GM12865 (cell line): ENCODE measurements around the gene RCCD1.

Experiments used
- DNase-seq: peaks from one replicate; pipeline ENCODE4 v3.0.0; 2010; ENCODE audit warnings: low read depth
- H3K4me3 ChIP-seq: 2 replicates; pipeline ENCODE4 v1.5.1; 2011; ENCODE audit warnings: mild to moderate bottlenecking, low read depth, low read length, control low read depth
- TF ChIP-seq, protein P1 (sequence below): IDR thresholded peaks from 2 replicates; pipeline ENCODE4 v1.5.1; 2011; ENCODE audit warnings: low read length, control low read depth, low read depth, inconsistent platforms; ENCODE audit not compliant: insufficient read depth; ENCODE audit errors: missing control alignments

The RCCD1 gene

DNA sequence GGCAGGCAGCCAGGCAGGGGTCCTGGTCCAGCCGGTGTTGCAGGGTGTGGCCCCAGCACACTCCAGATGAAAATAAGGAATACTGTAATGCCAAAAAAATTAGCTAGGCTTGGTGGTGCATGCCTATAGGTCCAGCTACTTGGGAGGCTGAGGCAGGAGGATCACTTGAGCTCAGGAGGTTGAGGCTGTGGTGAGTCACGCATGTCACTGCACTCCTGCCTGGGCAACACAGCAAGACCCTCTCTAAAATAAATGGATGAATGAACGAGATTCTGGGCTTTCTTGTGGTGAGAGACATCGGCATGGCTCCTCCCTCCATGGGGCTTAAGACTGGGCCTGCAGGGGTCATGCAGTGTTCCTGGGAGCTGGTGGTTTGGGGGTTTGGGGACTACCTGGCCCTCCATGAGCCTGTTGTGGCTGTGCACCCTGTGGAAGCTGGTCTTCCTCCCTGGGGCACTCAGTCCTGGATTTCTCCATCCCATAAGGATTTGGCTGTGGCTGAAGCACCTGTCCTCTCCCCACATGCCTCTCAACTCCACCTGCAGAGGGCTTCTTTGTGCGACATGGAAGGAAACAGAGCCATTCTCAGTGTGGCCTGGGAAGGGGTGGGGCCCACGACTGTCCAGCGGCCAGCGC, 7.6 kb upstream of the RCCD1 start:
- TF ChIP-seq, protein P1, sequence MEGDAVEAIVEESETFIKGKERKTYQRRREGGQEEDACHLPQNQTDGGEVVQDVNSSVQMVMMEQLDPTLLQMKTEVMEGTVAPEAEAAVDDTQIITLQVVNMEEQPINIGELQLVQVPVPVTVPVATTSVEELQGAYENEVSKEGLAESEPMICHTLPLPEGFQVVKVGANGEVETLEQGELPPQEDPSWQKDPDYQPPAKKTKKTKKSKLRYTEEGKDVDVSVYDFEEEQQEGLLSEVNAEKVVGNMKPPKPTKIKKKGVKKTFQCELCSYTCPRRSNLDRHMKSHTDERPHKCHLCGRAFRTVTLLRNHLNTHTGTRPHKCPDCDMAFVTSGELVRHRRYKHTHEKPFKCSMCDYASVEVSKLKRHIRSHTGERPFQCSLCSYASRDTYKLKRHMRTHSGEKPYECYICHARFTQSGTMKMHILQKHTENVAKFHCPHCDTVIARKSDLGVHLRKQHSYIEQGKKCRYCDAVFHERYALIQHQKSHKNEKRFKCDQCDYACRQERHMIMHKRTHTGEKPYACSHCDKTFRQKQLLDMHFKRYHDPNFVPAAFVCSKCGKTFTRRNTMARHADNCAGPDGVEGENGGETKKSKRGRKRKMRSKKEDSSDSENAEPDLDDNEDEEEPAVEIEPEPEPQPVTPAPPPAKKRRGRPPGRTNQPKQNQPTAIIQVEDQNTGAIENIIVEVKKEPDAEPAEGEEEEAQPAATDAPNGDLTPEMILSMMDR, result no peak
- DNase-seq, result no peak
- H3K4me3 ChIP-seq, result no peak overlapping the region

DNA sequence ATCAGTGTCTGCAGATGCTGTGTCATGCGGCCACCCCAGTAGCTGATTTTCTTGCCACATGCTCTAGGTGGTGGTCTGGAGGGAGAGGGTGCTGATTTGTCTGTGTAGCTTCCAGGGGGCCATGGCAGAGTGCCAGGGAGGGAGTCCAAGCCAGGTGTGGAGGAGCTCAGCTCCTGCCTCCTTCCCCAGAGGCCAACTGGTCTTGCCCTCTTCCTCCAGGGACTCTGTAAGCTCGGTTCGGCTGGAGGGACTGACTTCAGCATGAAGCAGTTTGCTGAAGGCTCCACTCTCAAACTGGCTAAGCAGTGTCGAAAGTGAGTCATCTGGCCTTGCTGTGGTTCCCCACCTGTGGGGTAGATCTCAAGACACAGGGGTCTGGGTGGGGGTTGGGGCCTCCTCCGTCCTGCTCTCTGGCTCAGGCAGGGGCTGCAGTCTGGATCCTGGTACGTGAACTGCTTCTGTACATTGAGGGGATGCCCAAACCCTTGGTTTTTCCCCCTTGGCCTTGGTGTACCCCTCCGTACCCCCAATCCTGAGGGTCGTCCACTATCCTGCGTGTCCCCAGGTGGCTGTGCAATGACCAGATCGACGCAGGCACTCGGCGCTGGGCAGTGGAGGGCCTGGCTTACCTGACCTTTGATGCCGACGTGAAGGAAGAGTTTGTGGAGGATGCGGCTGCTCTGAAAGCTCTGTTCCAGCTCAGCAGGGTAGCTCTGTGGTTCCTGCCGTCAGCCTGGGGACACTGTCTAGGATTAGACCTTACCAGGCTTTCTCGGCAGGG, 6.9 kb upstream of the RCCD1 start:
- TF ChIP-seq, protein P1, result no peak
- no peak for DNase-seq
- H3K4me3 ChIP-seq, result no peak overlapping the region

DNA sequence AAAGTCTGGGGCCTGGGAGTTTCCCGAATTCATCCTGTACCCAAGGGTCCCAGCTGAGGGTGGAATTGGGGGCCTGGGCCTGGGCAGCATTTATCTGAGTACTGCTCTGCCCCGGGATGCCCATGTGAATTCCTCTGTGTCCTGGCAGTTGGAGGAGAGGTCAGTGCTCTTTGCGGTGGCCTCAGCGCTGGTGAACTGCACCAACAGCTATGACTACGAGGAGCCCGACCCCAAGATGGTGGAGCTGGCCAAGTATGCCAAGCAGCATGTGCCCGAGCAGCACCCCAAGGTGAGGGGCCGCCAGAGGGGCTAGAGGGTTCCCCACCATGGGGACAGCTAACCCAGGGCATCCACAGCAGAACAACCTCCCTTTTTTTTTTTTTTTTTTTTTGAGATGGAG, 6.2 kb upstream of the RCCD1 start:
- TF ChIP-seq, protein P1, result no peak
- H3K4me3 ChIP-seq, result no peak overlapping the region
- no peak for DNase-seq

DNA sequence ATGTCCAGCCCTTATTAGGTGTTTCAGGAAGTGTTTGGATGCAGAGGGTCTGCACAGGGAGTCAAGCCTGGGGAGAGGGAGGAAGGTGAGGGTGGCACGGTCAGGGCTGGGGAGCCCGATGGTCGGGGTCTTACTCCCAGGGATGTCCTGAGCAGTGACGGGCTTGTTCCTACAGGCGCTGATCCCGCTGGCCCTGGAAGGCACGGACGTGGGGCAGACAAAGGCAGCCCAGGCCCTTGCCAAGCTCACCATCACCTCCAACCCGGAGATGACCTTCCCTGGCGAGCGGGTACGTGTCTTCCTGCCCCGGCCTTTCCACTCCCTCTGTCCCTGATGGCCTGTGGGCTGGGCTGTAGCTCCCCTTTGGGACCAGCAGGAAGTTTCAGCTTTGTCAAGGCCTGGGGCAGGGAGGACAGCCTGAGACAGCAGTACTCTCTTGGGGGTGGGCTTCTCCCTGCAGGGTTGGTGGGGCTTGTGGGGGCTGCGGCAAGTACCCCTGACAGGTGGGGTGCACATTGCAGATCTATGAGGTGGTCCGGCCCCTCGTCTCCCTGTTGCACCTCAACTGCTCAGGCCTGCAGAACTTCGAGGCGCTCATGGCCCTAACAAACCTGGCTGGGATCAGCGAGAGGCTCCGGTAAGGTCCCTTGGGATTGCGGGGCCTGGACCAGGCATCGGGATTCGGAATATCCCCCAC, 4.6 kb upstream of the RCCD1 start:
- no peak overlapping the region for H3K4me3 ChIP-seq
- DNase-seq, result no peak
- TF ChIP-seq, protein P1, result no peak

DNA sequence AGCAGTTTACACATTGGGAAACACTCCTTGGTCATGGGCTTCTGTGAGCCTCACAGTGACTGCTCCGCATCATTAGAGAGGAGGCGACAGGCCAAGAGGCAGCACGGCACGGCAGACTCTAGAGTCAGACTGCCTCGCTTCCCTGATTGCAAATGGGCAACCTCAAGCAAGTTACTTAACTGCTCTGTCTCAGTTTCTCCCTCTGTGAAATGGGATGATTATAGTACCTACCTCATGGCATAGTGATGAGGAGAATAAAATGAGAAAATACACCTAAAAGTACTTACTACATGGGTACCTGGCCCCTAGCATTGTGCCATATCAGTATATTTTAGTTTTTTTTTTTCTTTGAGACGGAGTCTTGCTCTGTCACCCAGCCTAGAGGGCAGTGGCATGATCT, 4.0 kb upstream of the RCCD1 start:
- no peak for DNase-seq
- no peak overlapping the region for H3K4me3 ChIP-seq
- TF ChIP-seq, protein P1, result no peak

DNA sequence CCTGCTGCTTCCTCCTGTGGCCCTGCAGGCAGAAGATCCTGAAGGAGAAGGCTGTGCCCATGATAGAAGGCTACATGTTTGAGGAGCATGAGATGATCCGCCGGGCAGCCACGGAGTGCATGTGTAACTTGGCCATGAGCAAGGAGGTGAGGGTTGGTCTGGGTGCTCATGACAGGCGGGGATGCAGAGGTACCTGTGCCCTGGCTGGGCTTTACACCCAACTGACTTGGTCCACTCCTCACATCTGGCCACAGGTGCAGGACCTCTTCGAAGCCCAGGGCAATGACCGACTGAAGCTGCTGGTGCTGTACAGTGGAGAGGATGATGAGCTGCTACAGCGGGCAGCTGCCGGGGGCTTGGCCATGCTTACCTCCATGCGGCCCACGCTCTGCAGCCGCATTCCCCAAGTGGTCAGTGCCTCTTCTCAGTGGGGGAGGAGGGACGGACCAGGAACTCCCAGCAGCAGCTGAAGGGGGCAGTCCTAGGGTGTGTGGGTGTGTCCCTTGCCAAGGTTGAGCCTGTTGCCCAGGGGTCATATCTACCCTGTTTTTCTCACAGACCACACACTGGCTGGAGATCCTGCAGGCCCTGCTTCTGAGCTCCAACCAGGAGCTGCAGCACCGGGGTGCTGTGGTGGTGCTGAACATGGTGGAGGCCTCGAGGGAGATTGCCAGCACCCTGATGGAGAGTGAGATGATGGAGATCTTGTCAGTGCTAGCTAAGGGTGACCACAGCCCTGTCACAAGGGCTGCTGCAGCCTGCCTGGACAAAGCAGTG, 1.6 kb upstream of the RCCD1 start:
- TF ChIP-seq, protein P1, result no peak
- no peak for DNase-seq
- H3K4me3 ChIP-seq, result no peak overlapping the region
